ENCODE results near the gene MYMK.

Gene MYMK

GRCh38 chr9:133526721-133527321 lies 2.1 kb upstream of the MYMK start:
- H3K4me3 Mint-ChIP-seq: peak overlapping the region; percentile 52
- H3K9me3 Mint-ChIP-seq: no peaks in the 10 kb centered on the region
- no peak for TF ChIP-seq CTCF (IDR thresholded peaks at IDR 0.05)
- peaks cover 6% of the 10 kb centered on the region for H3K27me3 Mint-ChIP-seq (ENCODE audit: low read depth, poor library complexity)
- H3K36me3 Mint-ChIP-seq (ENCODE audit: low read depth): no peaks in the 10 kb centered on the region
- H3K27ac Mint-ChIP-seq: peak overlapping the region; percentile 19
- DNase-seq: peak; percentile 48
- H3K4me1 Mint-ChIP-seq: peaks cover 81% of the 10 kb centered on the region

GRCh38 chr9:133525677-133526076 lies 918 bp upstream of the MYMK start:
- peaks cover 86% of the 10 kb centered on the region for H3K4me1 Mint-ChIP-seq
- H3K9me3 Mint-ChIP-seq: no peaks in the 10 kb centered on the region
- TF ChIP-seq CTCF (IDR thresholded peaks at IDR 0.05): no peak
- peaks cover 9% of the 10 kb centered on the region for H3K27me3 Mint-ChIP-seq (ENCODE audit: low read depth, poor library complexity)
- H3K4me3 Mint-ChIP-seq: peak overlapping the region; percentile 2
- H3K27ac Mint-ChIP-seq: no peak overlapping the region
- no peak for DNase-seq
- H3K36me3 Mint-ChIP-seq (ENCODE audit: low read depth): no peaks in the 10 kb centered on the region

- DNase-seq: no peak
- Mint-ChIP-seq H3K4me3 (no peak overlapping the region), H3K27me3 (ENCODE audit: low read depth, poor library complexity) (peaks cover 6% of the 10 kb centered on the region), H3K36me3 (ENCODE audit: low read depth) (no peaks in the 10 kb centered on the region), H3K9me3 (no peaks in the 10 kb centered on the region), H3K4me1 (peaks cover 87% of the 10 kb centered on the region), H3K27ac (no peak overlapping the region)
- TF ChIP-seq CTCF (IDR thresholded peaks at IDR 0.05): no peak
Measured at GRCh38 chr9:133524146-133524545, 613 bp downstream of the MYMK start.

GRCh38 chr9:133523106-133523505 lies 1.7 kb downstream of the MYMK start:
- no peak for TF ChIP-seq CTCF (IDR thresholded peaks at IDR 0.05)
- Mint-ChIP-seq H3K27ac (no peak overlapping the region), H3K4me3 (no peak overlapping the region), H3K4me1 (peaks cover 85% of the 10 kb centered on the region), H3K27me3 (ENCODE audit: low read depth, poor library complexity) (peaks cover 6% of the 10 kb centered on the region), H3K36me3 (ENCODE audit: low read depth) (no peaks in the 10 kb centered on the region), H3K9me3 (no peaks in the 10 kb centered on the region)
- no peak for DNase-seq

GRCh38 chr9:133522073-133522910 lies 2.5 kb downstream of the MYMK start:
- DNase-seq: no peak
- H3K9me3 Mint-ChIP-seq: no peaks in the 10 kb centered on the region
- H3K27me3 Mint-ChIP-seq (ENCODE audit: low read depth, poor library complexity): peaks cover 6% of the 10 kb centered on the region
- no peak for TF ChIP-seq CTCF (IDR thresholded peaks at IDR 0.05)
- H3K4me3 Mint-ChIP-seq: no peak overlapping the region
- no peak overlapping the region for H3K27ac Mint-ChIP-seq
- H3K36me3 Mint-ChIP-seq (ENCODE audit: low read depth): no peaks in the 10 kb centered on the region
- H3K4me1 Mint-ChIP-seq: peaks cover 78% of the 10 kb centered on the region

All from nephron progenitor cell (in vitro differentiated cells).